HEK293 (cell line): ENCODE data around the gene SAXO1.

ENCODE experiments used
- BCL11A ChIP-seq: fragments of 450-650 bp; formaldehyde crosslinking; IDR thresholded peaks from 2 replicates; pipeline ENCODE4 v1.5.1; 2016; ENCODE audit warnings: low read depth, missing biosample characterization, missing genetic modification characterization
- CTCF ChIP-seq: fragments of 450-650 bp; formaldehyde crosslinking; IDR thresholded peaks from 2 replicates; pipeline ENCODE4 v1.5.1; 2016; ENCODE audit warnings: missing biosample characterization, missing genetic modification characterization
- MYNN ChIP-seq: fragments of 450-650 bp; formaldehyde crosslinking; IDR thresholded peaks from 2 replicates; pipeline ENCODE4 v1.5.1; 2016; ENCODE audit warnings: missing biosample characterization, missing genetic modification characterization, borderline replicate concordance
- PBX3 ChIP-seq: sonication (generic); formaldehyde crosslinking; IDR thresholded peaks from 2 replicates; pipeline ENCODE4 v1.8.1; 2022; ENCODE audit warnings: mild to moderate bottlenecking, moderate library complexity, missing genetic modification reagents
- SP7 ChIP-seq: fragments of 450-650 bp; formaldehyde crosslinking; IDR thresholded peaks from 2 replicates; pipeline ENCODE4 v1.5.1; 2016; ENCODE audit warnings: missing biosample characterization, missing genetic modification characterization
- ZBTB21 ChIP-seq: fragments of 450-650 bp; formaldehyde crosslinking; IDR thresholded peaks from 2 replicates; pipeline ENCODE4 v1.5.1; 2017; ENCODE audit warnings: missing biosample characterization, missing genetic modification characterization
- ZBTB8A ChIP-seq: fragments of 450-650 bp; formaldehyde crosslinking; IDR thresholded peaks from 2 replicates; pipeline ENCODE4 v1.5.1; 2016; ENCODE audit warnings: missing biosample characterization, missing genetic modification characterization
- ZNF274 ChIP-seq, 2 experiments: fragments of 200-500 bp in 1 of 2; fragments of 450-650 bp in 1 of 2; sonication (Bioruptor generic) in 1 of 2; formaldehyde crosslinking in 1 of 2; IDR thresholded peaks; 2 replicates each; pipeline versions ENCODE4 v1.5.1 to v1.6.1; 2014 to 2016; ENCODE audit warnings: borderline replicate concordance in 1 of 2, inconsistent platforms in 1 of 2, low read length in 1 of 2, missing biosample characterization in 1 of 2, missing genetic modification characterization in 1 of 2
- ZNF335 ChIP-seq: fragments of 450-650 bp; formaldehyde crosslinking; conservative IDR thresholded peaks from 2 replicates; pipeline ENCODE4 v1.5.1; 2016; ENCODE audit warnings: missing biosample characterization, missing genetic modification characterization
- ZNF664 ChIP-seq: fragments of 450-650 bp; formaldehyde crosslinking; IDR thresholded peaks from 2 replicates; pipeline ENCODE4 v1.5.1; 2016; ENCODE audit warnings: missing biosample characterization, missing genetic modification characterization
- ZSCAN16 ChIP-seq: fragments of 450-650 bp; formaldehyde crosslinking; IDR thresholded peaks from 2 replicates; pipeline ENCODE4 v1.5.1; 2016; ENCODE audit warnings: missing biosample characterization, missing genetic modification characterization
- ZSCAN30 ChIP-seq: fragments of 450-650 bp; IDR thresholded peaks from 2 replicates; pipeline ENCODE4 v1.5.1; 2018; ENCODE audit warnings: missing biosample characterization, mild to moderate bottlenecking, missing genetic modification characterization, moderate library complexity

GRCh38 chr9:19009391-19009965 is 23.5 kb downstream of the SAXO1 start:
- TF ChIP-seq BCL11A (tag by site-specific recombination) (no peak), SP7 (tag by site-specific recombination) (no peak), ZNF335 (tag by site-specific recombination) (no peak), ZSCAN30 (no peak), ZSCAN16 (no peak), MYNN (tag by site-specific recombination) (no peak), CTCF (tag by site-specific recombination) (no peak), ZBTB8A (no peak), ZNF664 (tag by site-specific recombination) (no peak), ZNF274 (IDR thresholded peaks at IDR 0.05; ENCODE audit: low read length) (no peak), ZNF274 (tag by site-specific recombination; IDR thresholded peaks at IDR 0.05; ENCODE audit: borderline replicate concordance) (no peak), PBX3 (CRISPR knock-in tag) (no peak), ZBTB21 (tag by site-specific recombination) (no peak)
